Esophagus squamous epithelium (tissue), 4 donors: ENCODE results near the gene PMFBP1.

Experiments
- CTCF ChIP-seq, 6 experiments: fragments of 450-650 bp in 4 of 6; fragments of 200-600 bp in 2 of 6; sonication (generic) in 2 of 6; IDR thresholded peaks; one replicate each; pipeline ENCODE4 v1.5.1; 2016 to 2019; ENCODE audit warnings: antibody characterized with exemption in 6 of 6, mild to moderate bottlenecking in 4 of 6, moderate library complexity in 4 of 6
- POLR2A ChIP-seq, 4 donors: fragments of 450-650 bp; IDR thresholded peaks; one replicate each; pipeline ENCODE4 v1.6.1; 2017; ENCODE audit warnings: antibody characterized with exemption in 4 of 4, mild to moderate bottlenecking in 4 of 4, moderate library complexity in 3 of 4

DNA sequence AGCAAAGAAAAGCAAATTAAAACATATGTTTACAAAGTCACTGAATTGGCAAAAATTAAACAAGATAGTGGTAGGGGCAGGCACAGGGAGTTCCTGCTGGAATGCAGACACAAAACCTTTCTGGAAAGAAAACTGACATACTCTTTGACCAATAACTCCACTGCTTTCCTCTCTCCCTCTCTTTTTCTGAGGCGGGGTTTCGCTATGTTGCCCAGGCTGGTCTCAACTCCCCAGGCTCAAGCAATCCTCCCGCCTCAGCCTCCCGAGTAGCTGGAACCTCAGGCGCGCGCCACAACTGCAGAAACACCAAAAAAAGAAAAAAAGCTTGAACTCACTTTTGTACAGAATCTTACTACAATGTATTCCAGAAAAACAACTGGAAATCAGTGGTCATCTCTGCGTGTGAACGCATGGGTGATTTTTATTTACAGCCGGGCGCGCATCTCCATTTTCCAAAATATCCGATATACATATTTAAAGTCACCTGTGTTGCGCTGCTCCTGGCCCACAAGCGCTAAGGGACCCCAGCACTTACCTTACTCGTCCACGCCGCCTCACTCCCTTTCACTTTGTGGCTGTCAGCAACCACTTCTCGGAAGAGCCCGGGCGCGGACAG, 79.0 kb downstream of the PMFBP1 start:
- TF ChIP-seq CTCF (IDR thresholded peaks at IDR 0.05), result no peak
- TF ChIP-seq POLR2A (IDR thresholded peaks at IDR 0.05), result no peak
